Stimulated activated CD8-positive, alpha-beta memory T cell treated with anti-CD3 and anti-CD28 coated beads, Interleukin-7, amount 100 ng/mL, for 1 hour (primary cell): ENCODE measurements around the gene LIX1L.

ENCODE experiments used
- DNase-seq, 2 donors: peaks; one replicate each; pipeline ENCODE4 v3.0.0-alpha.2; 2020; ENCODE audit warnings: low read depth in 2 of 2

The LIX1L gene

GRCh38 chr1:145963265-145964019 is 5.6 kb upstream of the LIX1L start:
- DNase-seq = no peak

- no peak for DNase-seq
Measured at GRCh38 chr1:145962157-145963102, 4.6 kb upstream of the LIX1L start.

- DNase-seq = no peak
Measured at GRCh38 chr1:145961425-145962156, 3.8 kb upstream of the LIX1L start.

- DNase-seq = no peak
Measured at GRCh38 chr1:145961109-145961424, 3.2 kb upstream of the LIX1L start.

- DNase-seq = no peak
Measured at GRCh38 chr1:145960468-145961108, 2.8 kb upstream of the LIX1L start.

- DNase-seq = no peak
Measured at GRCh38 chr1:145959957-145960467, 2.2 kb upstream of the LIX1L start.

GRCh38 chr1:145959333-145959732 is 1.5 kb upstream of the LIX1L start:
- DNase-seq = no peak

- DNase-seq = no peak
Measured at GRCh38 chr1:145958734-145959133, 917 bp upstream of the LIX1L start.

- DNase-seq = no peak
Measured at GRCh38 chr1:145956781-145957442, 905 bp downstream of the LIX1L start.

- DNase-seq = no peak
Measured at GRCh38 chr1:145956361-145956760, 1.5 kb downstream of the LIX1L start.

GRCh38 chr1:145955436-145955835 is 2.4 kb downstream of the LIX1L start:
- DNase-seq = no peak

- DNase-seq = no peak
Measured at GRCh38 chr1:145953861-145954260, 4.0 kb downstream of the LIX1L start.

- no peak for DNase-seq
Measured at GRCh38 chr1:145952903-145953302, 4.9 kb downstream of the LIX1L start.

- no peak for DNase-seq
Measured at GRCh38 chr1:145951526-145951925, 6.3 kb downstream of the LIX1L start.

GRCh38 chr1:145949219-145949618 is 8.6 kb downstream of the LIX1L start:
- DNase-seq = no peak

- no peak for DNase-seq
Measured at GRCh38 chr1:145947551-145947950, 10.3 kb downstream of the LIX1L start.

GRCh38 chr1:145946477-145946986 is 11.3 kb downstream of the LIX1L start:
- no peak for DNase-seq

GRCh38 chr1:145944532-145944931 is 13.3 kb downstream of the LIX1L start:
- DNase-seq = no peak

GRCh38 chr1:145942871-145943270 is 14.9 kb downstream of the LIX1L start:
- DNase-seq = no peak

- no peak for DNase-seq
Measured at GRCh38 chr1:145942405-145942804, 15.4 kb downstream of the LIX1L start.

- DNase-seq = no peak
Measured at GRCh38 chr1:145937436-145937835, 20.4 kb downstream of the LIX1L start.
